HG03457 (cell line): ENCODE data around the gene PLD4.

ENCODE experiments used
- ATAC-seq: cut with Tn5 transposase; IDR thresholded peaks from one replicate; pipeline ENCODE4 v1.9.1; 2021; ENCODE audit warnings: moderate number of reproducible peaks; ENCODE audit not compliant: unreplicated experiment

Gene PLD4

DNA sequence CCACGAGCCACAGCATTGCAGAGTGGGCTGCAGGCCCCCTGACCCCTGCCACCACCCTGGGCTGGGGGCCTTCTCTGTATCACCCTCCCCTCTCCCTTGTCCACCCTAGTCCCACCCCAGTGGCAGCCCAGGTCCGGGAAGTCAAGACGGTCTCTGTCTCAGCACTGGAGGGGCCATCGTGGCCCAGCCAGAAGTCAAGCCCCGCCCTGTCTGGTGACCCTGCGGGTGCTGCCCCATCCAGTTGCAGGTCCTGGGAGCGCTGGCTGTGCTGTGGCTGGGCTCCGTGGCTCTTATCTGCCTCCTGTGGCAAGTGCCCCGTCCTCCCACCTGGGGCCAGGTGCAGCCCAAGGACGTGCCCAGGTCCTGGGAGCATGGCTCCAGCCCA, 2.7 kb downstream of the PLD4 start:
- ATAC-seq = no peak

DNA sequence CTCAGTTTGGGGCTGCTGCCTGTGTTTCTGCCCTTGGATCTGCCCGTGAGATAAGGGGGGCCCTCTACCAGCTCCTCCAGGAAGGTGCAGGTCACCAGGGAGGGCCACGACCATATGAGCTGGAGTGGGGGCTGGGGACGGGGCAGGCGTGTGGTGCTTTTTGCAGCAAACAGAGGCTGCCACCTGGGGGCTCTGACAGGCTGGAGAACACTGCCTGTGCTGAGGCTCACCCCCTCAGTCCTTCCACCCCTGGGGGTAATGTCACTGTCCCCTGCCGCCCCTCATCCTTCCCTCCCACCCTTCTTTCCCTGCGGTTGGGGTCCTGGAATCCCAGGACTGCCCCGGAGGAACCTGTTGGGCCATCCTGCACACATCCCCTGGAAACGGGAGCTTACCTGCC, 3.2 kb downstream of the PLD4 start:
- no peak for ATAC-seq

DNA sequence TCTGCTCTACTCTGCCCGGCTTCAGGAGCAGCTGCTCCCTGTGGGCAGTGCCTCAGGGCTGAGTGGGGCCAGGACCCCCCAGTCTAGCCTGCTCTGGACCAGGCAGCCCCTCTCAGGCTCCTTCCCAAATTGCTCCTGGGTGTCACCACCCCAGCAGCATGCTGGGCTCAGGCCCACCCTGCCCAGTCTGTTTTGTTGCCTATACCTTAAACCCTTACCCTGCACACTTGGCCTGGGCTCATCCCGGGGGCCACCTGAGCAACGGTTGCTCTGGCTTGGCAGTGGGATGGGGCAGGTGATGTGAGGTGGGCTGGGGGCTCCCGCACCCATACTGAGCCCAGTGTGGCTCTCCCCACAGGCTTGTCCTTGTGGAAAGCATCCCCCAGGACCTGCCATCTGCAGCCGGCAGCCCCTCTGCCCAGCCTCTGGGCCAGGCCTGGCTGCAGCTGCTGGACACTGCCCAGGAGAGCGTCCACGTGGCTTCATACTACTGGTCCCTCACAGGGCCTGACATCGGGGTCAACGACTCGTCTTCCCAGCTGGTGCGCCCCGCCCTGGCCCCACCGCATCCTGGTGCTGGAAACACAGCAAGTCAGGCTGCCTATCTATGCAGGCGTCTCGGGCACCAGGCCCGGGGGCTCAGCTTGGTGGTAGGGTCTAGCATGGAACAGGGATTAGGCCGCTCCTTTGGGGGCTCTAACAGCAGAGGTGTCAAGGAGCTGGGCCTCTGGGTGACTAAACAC, 3.9 kb downstream of the PLD4 start:
- no peak for ATAC-seq

DNA sequence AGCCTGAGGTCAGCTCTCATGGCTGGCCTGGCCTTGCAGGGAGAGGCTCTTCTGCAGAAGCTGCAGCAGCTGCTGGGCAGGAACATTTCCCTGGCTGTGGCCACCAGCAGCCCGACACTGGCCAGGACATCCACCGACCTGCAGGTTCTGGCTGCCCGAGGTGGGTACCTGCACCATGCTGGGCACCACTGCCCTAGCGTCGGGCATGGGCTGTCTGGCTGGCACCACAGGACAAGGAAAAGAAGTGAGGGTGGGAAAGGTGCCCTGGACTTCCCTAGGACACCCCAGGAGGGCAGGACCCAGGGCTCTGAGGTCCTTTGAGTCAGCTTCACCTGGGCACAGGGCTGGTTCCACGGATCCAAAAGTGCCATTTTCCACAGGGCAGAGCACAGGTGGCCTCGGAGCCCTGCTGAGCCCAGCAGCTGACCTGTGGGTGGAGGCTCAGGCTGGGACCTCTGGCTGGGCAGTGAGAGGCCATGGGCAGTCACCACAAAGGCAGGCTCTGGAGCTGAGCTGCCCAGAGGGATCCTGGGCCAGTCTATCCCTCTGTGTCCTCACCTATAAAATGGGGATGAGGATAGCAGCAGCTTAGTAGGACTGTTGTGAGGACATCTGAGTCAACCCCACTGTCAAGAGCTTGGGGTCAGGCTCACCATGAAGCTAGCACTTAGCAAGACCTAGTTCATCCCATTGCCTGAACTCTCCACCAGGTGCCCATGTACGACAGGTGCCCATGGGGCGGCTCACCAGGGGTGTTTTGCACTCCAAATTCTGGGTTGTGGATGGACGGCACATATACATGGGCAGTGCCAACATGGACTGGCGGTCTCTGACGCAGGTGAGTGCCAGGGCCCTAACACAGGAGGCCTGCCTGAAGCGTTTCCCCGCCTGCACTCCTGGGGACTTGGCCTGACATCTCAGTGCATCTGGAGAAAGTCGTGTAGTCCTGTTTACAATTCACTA, 4.9 kb downstream of the PLD4 start:
- ATAC-seq = no peak

DNA sequence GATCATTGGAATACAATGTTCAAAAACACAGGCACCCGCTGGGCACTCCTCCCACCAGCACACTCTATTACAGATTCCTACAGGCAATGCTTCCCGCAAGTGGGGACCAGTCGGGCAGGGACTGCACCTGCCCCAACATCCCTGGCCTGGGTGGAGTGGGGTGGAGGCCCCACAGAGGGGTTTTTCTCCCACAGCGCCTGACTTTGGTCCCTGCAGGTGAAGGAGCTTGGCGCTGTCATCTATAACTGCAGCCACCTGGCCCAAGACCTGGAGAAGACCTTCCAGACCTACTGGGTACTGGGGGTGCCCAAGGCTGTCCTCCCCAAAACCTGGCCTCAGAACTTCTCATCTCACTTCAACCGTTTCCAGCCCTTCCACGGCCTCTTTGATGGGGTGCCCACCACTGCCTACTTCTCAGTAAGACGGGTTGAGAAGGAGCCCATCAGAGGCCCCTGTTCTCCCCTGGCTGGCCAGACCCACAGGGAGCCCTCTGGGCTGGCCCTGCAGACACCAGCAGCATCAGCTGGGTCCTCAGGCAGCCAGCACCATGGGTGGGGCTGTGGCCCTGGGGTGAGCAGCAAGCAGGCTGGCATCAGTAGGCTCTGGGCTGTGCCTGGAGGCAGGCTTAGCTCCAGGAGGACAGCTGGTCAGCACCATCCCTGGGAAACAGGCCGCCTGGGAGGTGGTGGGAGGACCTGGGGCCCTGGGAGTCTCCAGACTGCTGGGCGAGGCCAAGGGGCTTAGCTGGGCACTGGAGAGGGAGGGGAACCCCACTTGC, 6.0 kb downstream of the PLD4 start:
- no peak for ATAC-seq

DNA sequence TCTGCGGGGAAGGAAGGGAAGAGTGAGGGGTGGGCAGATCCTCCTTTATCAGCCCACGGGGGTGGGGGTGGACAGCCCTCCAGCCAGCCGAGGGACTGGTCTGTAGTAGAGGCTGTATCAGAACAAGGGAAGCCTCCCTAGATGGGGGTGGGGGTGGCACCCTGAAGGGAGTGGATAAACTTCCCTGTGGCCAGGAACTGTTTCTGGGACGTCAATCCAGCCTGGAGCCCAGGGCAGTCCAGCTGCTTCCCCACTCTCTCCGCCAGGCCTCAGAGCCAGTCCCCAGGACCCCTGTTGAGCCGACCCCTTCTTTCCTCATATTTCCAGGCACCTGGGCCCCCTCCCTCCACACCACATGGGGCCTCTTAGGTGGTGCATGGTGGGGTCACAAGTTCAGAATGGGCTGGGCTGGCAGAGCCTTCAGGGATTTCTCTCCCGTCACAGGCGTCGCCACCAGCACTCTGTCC, 6.7 kb downstream of the PLD4 start:
- ATAC-seq = no peak

DNA sequence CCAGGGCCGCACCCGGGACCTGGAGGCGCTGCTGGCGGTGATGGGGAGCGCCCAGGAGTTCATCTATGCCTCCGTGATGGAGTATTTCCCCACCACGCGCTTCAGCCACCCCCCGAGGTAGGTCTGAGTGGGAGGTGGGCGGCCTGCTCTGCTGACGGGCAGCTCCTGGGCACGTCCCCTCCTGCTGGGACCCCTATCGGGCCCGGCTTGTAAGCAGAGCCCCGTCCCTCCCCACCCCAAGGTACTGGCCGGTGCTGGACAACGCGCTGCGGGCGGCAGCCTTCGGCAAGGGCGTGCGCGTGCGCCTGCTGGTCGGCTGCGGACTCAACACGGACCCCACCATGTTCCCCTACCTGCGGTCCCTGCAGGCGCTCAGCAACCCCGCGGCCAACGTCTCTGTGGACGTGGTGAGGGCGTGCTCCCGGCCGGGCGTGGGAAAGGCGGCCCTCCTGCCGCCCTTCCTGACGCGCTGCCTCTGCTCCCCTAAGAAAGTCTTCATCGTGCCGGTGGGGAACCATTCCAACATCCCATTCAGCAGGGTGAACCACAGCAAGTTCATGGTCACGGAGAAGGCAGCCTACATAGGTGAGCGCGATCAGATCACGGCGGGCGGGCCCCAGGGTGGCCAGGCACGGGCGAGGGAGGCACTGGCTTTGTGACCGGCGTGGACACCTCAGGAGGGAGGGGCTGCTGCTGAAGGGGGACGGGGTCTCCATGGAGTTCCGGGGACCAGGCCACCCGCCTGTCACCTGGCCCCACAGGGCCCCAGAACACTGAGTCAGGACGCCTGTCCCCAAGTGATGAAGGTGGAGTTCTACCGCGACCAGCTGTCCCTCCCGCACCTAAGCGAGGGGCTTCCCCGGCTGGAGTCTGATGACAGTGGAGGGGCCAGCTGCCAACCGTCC, 7.3 kb downstream of the PLD4 start:
- ATAC-seq = no peak

DNA sequence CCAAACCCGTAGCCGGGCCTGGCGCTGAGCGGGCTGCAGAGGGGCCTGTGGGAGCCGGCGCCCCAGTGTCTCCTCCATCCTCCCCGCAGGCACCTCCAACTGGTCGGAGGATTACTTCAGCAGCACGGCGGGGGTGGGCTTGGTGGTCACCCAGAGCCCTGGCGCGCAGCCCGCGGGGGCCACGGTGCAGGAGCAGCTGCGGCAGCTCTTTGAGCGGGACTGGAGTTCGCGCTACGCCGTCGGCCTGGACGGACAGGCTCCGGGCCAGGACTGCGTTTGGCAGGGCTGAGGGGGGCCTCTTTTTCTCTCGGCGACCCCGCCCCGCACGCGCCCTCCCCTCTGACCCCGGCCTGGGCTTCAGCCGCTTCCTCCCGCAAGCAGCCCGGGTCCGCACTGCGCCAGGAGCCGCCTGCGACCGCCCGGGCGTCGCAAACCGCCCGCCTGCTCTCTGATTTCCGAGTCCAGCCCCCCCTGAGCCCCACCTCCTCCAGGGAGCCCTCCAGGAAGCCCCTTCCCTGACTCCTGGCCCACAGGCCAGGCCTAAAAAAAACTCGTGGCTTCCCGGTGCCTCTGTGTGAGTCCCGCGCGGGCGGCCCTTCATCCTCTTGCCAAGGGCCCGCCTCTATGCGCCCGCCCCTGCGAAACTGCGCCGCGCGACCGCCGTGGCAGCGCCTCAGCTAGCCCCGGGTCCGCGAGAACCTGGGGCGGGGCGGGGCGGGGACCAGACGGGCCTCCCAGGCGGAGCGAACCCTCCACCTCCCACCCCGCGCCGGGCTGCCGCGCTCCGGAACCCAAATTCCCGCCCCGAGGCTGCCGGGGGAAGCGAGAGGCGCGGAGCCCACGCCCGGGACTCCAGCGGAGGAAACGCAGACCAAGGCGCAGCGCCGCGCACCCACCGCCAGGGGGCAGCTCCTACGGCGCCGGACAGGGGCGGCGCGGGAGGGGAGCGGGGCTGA, 8.3 kb downstream of the PLD4 start:
- ATAC-seq = no peak

DNA sequence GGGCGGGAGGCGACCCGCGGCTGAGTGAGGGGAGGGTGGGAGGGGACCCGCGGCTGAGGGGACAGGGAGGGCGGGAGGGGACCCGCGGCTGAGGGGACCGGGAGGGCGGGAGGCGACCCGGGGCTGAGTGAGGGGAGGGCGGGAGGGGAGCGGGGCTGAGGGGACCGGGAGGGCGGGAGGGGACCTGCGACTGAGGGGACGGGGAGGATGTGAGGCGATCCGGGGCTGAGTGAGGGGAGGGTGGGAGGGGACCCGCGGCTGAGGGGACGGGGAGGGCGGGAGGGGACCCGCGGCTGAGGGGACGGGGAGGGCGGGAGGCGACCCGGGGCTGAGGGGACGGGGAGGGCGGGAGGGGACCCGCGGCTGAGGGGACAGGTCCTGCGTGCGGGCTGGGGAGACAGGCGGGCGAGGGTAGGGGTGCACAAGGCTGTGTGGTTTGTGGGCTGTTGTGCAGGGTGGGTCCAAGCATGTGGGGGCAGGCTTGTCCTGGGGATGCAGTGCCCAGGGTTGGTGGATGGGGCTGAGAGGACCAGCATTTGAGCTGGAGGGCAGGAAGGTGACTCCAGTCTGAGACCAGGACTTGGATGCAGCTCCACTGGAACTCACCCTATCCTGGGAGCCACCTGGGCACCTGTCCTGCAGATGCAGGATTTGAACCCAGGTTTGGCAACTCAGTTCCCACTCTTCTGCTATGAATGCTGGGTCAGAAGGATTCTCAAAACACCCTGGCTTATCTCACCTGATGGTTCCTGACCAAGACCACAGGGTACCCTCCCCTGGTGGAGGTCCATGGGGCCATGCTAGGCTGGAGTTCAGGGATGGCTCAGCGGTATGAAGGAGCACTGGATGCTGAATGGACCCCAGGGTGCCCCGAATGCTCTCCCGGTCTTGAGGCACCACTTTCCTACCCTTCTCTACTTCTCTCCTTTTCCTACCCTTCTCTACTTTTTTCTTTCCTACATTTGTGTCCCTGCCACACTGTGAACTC, 9.4 kb downstream of the PLD4 start:
- ATAC-seq = no peak

DNA sequence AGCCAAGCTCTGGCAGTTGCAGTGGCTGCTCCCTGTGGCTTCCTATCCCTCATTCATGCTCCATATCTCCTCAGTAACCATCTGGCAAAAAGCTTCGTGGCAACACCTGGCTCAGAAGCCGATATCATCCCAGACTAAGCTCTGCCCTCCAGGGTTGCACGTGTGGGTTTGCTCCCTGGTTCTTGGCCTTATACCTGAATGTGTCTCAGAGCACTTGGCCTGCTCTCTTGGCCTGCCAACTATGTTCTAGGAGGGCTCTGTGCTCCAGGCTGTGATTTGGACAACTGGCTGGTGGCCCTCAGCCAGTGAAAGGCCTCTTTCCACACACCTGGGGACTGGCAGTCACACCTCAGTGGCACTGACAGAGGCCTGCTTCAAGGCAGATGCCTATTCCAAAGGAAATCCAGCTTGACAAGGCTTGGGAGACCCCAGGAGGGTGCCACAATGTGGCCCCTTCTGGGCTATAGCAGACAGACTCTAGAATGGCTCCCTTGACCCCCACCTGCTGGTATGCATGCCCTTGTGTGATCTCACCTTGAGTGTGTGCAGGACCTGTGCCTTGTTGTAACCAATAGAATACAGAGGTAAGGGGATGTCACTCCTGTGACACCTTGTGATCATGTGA, 10.5 kb downstream of the PLD4 start:
- ATAC-seq = no peak

DNA sequence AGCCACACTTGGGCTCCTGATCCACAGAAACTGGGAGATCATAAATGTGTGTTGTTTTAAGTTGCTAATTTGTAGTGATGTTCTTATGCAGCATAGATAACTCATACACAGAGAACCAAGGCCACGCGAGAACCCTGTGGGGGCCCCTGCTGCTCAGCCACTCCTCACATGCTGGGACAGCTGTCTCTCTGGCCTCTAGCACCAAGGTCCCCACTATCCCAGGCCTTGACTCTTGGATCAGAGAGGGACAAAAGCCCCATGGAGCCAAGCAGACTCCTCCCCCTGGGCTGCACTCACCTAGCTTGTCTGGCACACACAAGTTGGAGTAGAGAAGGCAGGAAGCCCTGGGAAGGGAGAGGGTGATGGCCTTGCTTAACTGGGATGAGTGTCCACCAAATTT, 11.3 kb downstream of the PLD4 start:
- no peak for ATAC-seq

DNA sequence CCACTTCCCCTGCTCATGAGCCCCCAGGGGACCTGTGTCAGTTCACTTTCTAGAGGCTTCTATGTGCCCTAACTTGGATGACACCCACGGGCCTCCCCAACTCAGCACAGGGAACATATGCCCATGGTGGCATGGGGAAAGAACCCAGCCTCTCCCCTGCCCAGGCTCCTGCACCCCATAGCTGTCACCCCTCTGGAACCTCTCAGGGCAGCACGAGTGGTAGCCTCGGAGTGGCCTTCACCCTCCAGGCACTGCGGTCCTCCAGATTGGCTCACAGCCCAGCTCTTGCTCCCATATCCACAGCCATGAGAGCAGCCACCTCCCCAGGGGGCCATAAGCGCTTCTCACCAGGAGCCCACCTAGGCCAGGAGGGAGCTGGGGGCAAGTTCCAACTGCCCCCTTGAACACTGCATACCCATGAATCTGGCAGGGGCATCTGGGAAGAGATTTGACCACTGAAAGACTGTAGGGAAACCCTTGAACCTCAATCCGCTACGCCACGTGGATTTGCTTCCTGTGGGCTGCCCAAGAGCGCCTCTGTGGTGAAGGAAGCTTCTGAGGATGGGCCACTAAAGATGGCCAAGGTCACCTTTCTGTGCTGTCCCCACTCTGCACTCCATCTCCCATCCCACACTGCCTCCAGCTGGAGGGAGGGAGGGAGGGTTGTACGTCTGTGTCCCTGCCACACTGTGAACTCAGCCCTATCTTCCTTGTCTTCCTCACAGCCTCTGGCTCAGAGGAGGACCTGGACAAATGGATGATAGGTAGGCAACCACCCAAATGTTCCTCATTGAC, 11.9 kb downstream of the PLD4 start:
- no peak for ATAC-seq

DNA sequence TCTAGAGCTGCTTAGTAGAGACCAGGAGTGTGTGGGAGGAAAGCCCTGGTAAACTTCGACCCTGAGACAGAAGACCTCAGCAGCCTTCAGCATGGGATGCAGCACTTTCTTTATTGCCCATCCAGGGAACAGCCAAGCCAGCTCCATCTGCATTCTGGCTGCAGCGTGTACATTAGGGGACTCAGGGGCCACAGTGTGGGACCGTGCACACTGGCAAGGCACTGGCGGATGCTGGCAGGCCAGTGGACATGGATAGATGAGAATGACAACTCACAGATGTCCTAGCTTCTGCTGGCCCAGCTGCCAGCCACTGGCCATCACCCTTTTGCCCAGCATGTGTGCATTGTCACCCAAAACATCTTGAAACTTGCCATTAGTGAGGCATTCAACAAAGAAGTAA, 12.5 kb downstream of the PLD4 start:
- ATAC-seq = no peak

DNA sequence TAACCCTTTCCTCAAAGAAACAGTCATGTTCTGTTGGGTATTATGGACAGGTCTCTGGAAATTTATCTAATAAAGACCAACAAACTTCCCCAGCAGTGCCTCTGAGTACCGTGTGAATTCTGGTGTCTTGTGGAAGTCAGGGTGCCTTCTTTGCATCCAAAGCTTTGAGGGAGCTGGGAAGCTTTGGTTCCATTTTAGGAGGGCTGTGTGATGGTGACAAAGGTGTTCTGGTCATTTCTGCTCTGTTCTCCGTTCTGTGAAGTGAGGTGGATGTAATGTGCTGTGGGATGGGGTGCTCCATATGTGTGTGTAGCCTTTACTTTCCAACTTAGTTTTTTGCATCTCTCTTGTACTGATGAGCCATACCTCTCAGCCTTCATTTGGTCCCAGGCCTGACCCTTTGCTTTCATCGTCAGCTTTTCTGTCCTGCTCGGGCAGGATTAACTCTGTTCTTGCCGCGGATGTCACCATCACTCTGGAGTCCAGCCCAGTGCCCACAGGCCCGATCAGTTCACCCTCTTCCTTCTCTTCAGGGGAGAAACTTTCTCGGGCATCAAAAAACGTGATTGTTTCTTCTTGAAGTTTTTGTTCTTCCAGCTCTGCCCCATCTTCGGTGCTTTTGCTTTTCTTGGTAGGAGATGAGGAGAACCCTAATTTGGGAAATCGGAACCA, 13.2 kb downstream of the PLD4 start:
- no peak for ATAC-seq

DNA sequence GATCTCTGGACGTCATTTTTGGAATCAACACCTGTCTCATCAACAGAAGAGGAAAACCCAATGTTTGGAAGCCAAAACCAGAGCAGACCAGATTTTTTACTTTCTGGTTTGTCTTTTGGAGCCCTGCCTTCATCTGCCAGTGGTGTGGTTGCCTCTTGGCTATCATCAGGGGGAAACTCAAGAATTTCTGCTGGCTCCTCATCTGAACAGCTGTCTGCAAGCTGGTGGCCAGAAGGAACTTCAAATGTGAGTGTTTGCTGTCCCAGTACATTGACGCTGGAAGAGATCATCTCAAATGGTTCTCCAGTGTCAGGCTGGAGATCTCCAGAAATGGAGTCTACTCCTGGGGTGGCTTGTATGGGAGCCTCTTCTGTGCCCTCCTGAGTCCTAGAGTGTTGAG, 13.8 kb downstream of the PLD4 start:
- no peak for ATAC-seq

DNA sequence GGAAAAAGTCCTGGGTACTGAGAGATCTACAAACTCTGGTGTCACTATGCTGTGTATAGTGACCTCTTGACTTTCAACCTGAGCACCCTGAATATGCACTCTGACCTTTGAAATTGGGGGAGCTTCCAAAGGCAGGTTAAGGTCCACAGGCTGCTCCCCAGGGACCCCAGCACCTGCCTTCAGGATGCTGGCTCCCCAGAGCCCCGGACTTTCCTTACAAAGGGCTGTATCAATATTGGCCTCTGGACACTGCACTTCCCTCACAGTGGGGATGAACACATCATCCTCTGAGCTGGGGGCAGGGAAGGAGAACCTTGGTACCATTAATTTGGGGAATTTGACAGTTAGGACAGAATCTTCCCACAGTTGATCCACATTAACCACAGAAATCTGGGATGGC, 14.3 kb downstream of the PLD4 start:
- no peak for ATAC-seq
